Activated T-cell treated with anti-CD3 and anti-CD28 coated beads for 1 hour (primary cell): ENCODE data around the gene PRPF40A.
"Not testable (repeated sequence)": the region's sequence is repeated elsewhere in the genome, so short reads cannot be mapped to it uniquely, and the experiment has no call there.

Experiments
- DNase-seq: peaks from one replicate; pipeline ENCODE4 v3.0.0-alpha.2; 2020; ENCODE audit warnings: low read depth

PRPF40A gene

DNA sequence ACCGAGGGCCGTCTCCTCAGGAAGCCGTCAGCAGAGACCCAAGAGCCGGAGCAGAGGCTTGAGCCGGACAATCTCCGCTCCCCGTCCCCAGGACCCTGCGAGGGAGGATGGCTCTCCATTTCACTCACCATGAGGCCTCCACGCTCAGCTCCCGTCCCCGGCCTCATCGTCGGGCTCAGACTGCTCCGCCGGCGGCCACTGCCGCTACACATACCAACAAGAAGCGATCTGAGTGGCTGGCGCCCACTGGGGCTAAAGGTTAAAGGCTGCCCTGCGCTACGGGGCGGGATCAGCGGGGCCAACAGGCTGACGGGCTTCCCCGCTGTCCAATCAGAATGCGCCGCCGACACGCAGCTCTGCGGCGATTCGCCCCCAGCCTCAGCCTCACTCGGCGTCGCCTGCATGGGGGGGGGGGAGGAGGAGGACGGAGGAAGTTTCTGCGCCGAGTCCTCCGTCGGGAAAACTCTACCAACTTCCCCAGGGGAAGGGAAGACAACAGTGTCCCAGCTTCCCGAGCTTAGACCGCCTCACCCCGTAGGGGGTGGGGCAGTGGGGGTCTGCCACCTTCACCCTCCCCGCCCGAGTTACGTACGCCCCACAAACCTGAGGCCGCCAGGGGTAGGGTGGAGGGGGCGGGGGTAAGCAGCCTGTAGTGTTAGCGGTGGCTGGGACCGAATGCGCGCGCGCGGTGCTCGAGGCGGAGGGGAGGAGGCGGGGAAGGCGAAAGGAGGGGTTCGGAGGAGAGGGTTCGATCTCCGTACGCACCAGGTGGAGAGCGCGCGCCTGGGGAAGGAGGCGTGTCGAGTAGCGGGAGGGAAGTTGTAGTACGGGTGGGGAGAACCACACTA, at the start of gene PRPF40A:
Gene PRPF40A (minus strand): TSS at position 234 of the 848 bp plus-strand sequence. CDS start 22 bp downstream, at position 212.
- peak; percentile 98 for DNase-seq

DNA sequence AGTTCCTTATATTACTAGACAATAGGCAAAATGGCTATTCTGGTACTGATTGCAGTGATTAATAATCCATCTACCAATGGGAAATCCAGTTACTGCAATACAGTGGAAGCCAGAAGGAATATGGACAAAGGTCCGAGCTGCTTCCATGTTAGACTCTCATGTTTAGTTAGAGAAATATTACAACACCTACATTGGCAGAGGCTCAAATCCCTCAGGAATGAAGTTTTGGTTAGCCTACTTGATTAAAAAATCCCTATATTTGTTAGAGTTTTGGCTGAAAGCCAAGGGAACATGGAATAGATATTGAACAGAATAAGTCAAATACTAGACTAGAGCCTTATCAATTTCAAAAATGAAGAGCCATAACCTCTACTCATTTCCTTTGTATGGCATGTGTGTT, 49.7 kb upstream of the PRPF40A start:
- DNase-seq: no peak

- no peak for DNase-seq
These were observed 46.4 kb upstream of the PRPF40A start for GRCh38 chr2:152763651-152764050.

- not testable (repeated sequence) for DNase-seq
These were observed 45.9 kb upstream of the PRPF40A start for GRCh38 chr2:152763208-152763607.

DNA sequence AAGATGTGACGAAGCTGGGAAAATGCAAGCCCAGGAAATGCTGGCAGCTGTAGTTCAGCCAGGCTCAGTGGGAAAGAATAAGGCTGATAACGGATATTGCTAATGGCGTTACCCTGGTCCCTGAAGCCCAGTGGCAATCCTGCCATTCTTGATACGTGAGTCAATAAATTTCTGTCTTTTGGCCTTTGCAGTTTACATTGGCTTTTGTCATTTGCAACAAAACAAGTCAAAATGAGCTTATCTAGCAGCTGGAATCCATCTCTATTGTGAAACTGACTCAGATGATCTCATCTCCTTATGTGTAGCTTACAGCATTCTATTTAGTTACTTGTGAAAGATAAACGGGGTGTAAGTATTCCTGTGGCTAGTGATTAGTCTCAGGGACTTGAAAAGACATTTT, 44.9 kb upstream of the PRPF40A start:
- no peak for DNase-seq

- no peak for DNase-seq
These were observed 44.0 kb upstream of the PRPF40A start for GRCh38 chr2:152761214-152761613.

- no peak for DNase-seq
These were observed 42.2 kb upstream of the PRPF40A start for GRCh38 chr2:152759290-152760072.

DNA sequence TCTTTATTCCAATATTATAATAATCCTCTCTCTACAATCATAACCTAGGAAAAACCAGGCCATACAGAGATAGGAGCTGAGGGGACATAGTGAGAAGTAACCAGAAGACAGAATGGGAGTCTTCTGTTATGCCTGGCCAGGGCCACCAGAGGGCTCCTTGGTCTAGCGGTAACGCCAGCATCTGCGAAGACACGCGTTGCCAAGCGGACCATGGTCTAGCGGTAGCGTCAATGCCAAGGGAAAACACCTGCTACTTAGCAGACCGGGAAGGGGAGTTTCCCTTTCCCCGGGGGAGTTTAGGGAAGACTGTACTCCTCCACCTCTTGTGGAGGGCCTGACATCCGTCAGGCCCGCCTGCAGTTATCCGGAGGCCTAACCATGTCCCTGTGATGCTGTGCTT, 37.8 kb upstream of the PRPF40A start:
- no peak for DNase-seq

- DNase-seq: not testable (repeated sequence)
These were observed 30.5 kb upstream of the PRPF40A start for GRCh38 chr2:152747751-152748150.

GRCh38 chr2:152743002-152743401, 25.7 kb upstream of the PRPF40A start:
- DNase-seq: no peak

GRCh38 chr2:152740743-152741328, 23.6 kb upstream of the PRPF40A start:
- no peak for DNase-seq

GRCh38 chr2:152739705-152740104, 22.4 kb upstream of the PRPF40A start:
- not testable (repeated sequence) for DNase-seq

GRCh38 chr2:152738438-152738837, 21.2 kb upstream of the PRPF40A start:
- DNase-seq: no peak

DNA sequence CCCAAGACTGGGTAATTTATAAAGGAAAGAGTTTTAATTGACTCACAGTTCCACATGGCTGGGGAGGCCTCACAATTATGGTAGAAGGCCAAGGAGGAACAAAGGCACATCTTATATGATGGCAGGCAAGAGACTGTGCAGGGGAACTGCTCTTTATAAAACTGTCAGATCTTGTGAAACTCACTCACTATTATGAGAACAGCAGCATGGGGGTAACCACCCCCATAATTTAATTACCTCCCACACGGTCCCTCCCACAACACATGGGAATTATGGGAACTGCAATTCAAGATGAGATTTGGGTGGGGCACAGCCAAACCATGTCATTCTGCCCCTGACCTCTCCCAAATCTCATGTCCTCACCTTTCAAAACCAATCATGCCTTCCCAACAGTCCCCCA, 20.2 kb upstream of the PRPF40A start:
- not testable (repeated sequence) for DNase-seq

DNA sequence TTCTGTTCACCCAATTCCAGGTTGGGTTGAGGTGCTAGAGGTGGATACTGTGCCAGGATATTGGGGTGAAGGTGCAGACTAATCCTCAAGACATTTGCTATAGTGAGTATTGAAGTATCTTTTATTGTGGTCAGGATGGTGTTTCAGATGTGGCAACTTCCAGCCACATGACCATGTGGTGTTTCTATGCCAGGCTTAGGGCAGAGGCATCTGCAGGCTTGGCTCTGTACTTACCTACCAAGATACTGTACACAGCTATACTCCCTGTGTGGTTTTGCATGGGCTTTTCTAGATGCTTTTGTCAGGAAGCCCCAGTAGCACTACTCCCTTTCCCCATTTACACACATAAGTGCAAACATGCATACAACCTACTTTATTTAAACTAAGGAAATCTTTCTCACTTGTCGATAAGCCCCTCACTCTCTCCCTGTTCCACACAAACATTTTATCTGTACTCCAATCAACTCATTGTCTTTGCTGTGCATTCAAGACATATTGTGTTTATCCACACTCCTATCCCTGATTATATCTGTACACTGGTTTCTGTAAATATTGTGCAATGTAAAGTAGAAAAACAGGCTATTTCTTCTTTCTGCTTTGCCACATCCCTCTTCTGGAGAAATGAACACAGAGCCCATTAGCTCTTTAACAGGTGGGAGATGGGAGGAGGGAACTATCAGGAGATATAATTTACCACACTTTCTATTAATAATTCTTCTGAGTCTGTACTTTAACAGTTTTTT, 13.5 kb upstream of the PRPF40A start:
- no peak for DNase-seq

- no peak for DNase-seq
These were observed 12.6 kb upstream of the PRPF40A start for GRCh38 chr2:152729844-152730243.

DNA sequence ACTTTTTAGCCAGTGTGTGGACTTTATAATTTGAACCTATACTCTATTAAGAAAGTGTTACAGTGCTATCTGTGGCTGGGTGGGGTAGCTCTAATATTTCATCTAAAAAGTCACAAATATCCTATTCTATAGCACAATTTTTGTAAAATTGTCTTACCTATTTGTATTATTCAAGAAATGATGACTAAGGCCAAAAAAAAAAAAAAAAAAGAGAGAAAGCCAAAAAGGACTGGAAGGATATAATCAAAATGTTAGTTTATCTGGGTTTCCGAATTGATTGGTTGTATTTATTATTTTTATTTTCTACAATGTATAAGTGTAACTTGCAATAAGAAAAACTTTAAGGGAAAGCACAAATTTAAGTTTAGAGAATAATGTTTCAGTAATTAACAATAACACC, 6.7 kb upstream of the PRPF40A start:
- DNase-seq: no peak

DNA sequence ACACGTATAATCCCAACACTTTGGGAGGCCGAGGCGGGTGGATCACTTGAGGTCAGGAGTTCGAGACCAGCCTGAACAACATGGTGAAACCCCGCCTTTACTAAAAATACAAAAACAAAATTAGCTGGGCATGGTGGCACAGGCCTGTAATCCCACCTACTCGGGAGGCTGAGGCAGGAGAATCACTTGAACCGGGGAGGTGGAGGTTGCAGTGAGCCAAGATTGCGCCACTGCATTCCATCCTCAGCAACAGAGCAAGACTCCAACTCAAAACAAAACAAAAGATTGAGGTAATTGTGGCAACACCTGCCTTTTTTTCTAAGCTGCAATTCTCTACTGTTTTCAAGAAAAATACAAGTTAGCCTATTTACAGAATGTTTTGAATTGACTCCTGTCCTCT, 5.4 kb upstream of the PRPF40A start:
- DNase-seq: not testable (repeated sequence)

GRCh38 chr2:152720794-152721193, 3.5 kb upstream of the PRPF40A start:
- DNase-seq: no peak

DNA sequence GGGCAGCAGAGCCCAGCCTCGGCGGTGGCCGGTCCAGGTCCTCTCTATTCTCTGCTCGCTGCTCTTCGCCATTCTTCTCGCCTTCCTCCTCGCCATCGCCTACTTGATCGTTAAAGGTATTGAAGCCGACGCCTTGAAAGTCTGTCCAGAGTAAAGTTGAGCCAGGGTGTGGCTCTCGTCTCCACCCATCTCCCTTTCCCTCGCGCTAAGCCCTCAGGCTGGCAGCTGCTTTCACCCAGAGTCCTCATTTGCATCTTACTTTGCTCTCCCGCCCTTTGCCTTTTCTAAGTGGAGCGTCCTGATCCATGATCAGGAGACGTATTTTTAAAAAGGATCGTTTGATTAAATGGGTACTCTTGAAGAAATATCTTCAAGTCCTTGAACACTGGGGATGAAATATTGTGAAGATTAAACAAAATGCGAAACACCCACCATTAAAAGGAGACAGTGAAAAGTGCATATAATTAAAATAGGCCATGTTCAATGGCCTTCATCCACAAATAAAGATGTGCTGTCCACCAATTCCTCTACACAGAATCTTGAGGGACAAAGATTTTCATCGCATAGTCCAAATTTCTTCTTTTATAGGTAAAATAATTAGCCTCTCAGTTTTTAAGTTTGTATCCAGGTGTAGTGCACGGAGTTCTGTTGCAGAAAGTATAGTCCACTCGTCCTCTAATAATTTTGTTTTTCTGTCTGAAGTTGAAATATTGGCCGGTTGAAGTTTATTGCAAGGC, 1.8 kb upstream of the PRPF40A start:
- no peak for DNase-seq
